HCT116 (cell line): Measurements from ENCODE around the gene PPP1R27. TPM values are rescaled to one million over a fixed set of nuclear protein-coding genes. Genes with fewer than 3 reads are reported as not detected.

Experiments
- ATAC-seq: fragments of 200-7000 bp; cut with Tn5 transposase; 2 replicates; pipeline ENCODE4 v1.9.1; 2020; ENCODE audit warnings: mild to moderate bottlenecking, moderate library complexity
- BruUV-seq: library from RNA; stranded (reverse); fragments of 400-500 nt; replicated peaks from 2 replicates; lab custom pipeline; 2021; lab: Mats Ljungman, UMichigan
- CTCF ChIA-PET: fragments of 300-600 bp; sonication (Branson Sonifier 250); formaldehyde crosslinking; loops from one replicate; lab custom pipeline; 2021; ENCODE audit warnings: antibody characterized with exemption; lab: Charles Lee
- POLR2A ChIA-PET: fragments of 300-600, 350-600 bp; sonication (Branson Sonifier 250); formaldehyde crosslinking; loops from one replicate; lab custom pipeline; 2021; ENCODE audit warnings: antibody characterized with exemption; lab: Charles Lee
- RAD21 ChIA-PET, 2 experiments: fragments of 300-600 bp; sonication (Branson Sonifier 250); formaldehyde crosslinking; loops; one replicate each; lab custom pipeline; 2023; ENCODE audit warnings: low total read pairs in 2 of 2; ENCODE audit not compliant: uncharacterized antibody in 2 of 2, unreplicated experiment in 2 of 2, low non-redundant PET in 1 of 2; lab: Charles Lee
- DNase-seq: peaks from one replicate; pipeline ENCODE4 v3.0.0-alpha.2; 2010; ENCODE audit warnings: low read depth, low spot score
- H2AFZ ChIP-seq: fragments of 200-600 bp; shearing (Covaris generic), sonication (generic); 2 replicates; pipeline ENCODE4 v1.6.1; 2017; ENCODE audit warnings: low read depth, mixed run types, mixed read lengths, antibody characterized with exemption, low read length; ENCODE audit not compliant: poor library complexity, severe bottlenecking
- H3K27ac ChIP-seq: 2 replicates; pipeline ENCODE4 v1.5.1; 2012; ENCODE audit warnings: low read depth, low read length
- H3K27me3 ChIP-seq: fragments of 200-600 bp; sonication (generic); 2 replicates; pipeline ENCODE4 v1.6.1; 2016; ENCODE audit warnings: mixed run types, low read length, mixed read lengths; ENCODE audit not compliant: insufficient read depth
- H3K36me3 ChIP-seq, 2 experiments: fragments of 200-500 bp in 1 of 2; fragments of 200-600 bp in 1 of 2; sonication (Bioruptor generic) in 1 of 2; sonication (generic) in 1 of 2; 2 replicates each; pipeline versions ENCODE4 v1.5.1 to v1.6.1; 2014 to 2016; ENCODE audit warnings: low read length in 2 of 2, inconsistent platforms in 1 of 2, mixed read lengths in 1 of 2, mixed run types in 1 of 2; ENCODE audit not compliant: insufficient read depth in 2 of 2, control insufficient read depth in 1 of 2
- H3K4me1 ChIP-seq, 2 experiments: fragments of 200-600 bp in 1 of 2; sonication (generic) in 1 of 2; 2 replicates each; pipeline versions ENCODE4 v1.5.1 to v1.6.1; 2012 to 2017; ENCODE audit warnings: low read length in 2 of 2, inconsistent platforms in 1 of 2, mild to moderate bottlenecking in 1 of 2, mixed read lengths in 1 of 2, mixed run types in 1 of 2, moderate library complexity in 1 of 2; ENCODE audit not compliant: insufficient read depth in 2 of 2, control insufficient read depth in 1 of 2
- H3K4me2 ChIP-seq: fragments of 200-600 bp; sonication (generic); 2 replicates; pipeline ENCODE4 v1.6.1; 2017; ENCODE audit warnings: mixed run types, low read length, mixed read lengths
- H3K4me3 ChIP-seq, 2 experiments: fragments of 200-600 bp in 1 of 2; sonication (generic) in 1 of 2; replicated peaks in 1 of 2; 2 replicates each; pipeline ENCODE4 v1.5.1; 2011 to 2016; ENCODE audit warnings: low read length in 2 of 2, control low read depth in 1 of 2, low read depth in 1 of 2, mild to moderate bottlenecking in 1 of 2, mixed read lengths in 1 of 2, mixed run types in 1 of 2
- H3K79me2 ChIP-seq: fragments of 200-600 bp; sonication (generic); 2 replicates; pipeline ENCODE4 v1.6.1; 2017; ENCODE audit warnings: mild to moderate bottlenecking, mixed run types, low read length, moderate library complexity, mixed read lengths; ENCODE audit not compliant: insufficient read depth
- H3K9ac ChIP-seq: fragments of 200-600 bp; sonication (generic); 2 replicates; pipeline ENCODE4 v1.6.1; 2016; ENCODE audit warnings: low read length, mixed read lengths
- H3K9me2 ChIP-seq: fragments of 200-600 bp; sonication (generic), shearing (Covaris generic); 2 replicates; pipeline ENCODE4 v1.6.1; 2017; ENCODE audit warnings: mixed run types, mild to moderate bottlenecking, moderate library complexity; ENCODE audit not compliant: insufficient read depth
- H3K9me3 ChIP-seq, 2 experiments: fragments of 200-500 bp in 1 of 2; fragments of 200-600 bp in 1 of 2; sonication (Bioruptor generic) in 1 of 2; sonication (generic) in 1 of 2; 2 replicates each; pipeline ENCODE4 v1.6.1; 2014 to 2017; ENCODE audit warnings: low read length in 2 of 2, mixed read lengths in 2 of 2, inconsistent platforms in 1 of 2, low read depth in 1 of 2, mild to moderate bottlenecking in 1 of 2, mixed run types in 1 of 2, moderate library complexity in 1 of 2; ENCODE audit not compliant: control insufficient read depth in 1 of 2, insufficient read depth in 1 of 2
- H4K20me1 ChIP-seq: fragments of 200-600 bp; sonication (generic), shearing (Covaris generic); 2 replicates; pipeline ENCODE4 v1.6.1; 2017; ENCODE audit warnings: mixed run types, mild to moderate bottlenecking, moderate library complexity; ENCODE audit not compliant: insufficient read depth
- CTCF ChIP-seq, 3 experiments: fragments of 200-600 bp in 1 of 3; sonication (generic) in 1 of 3; IDR thresholded peaks in 2 of 3; conservative IDR thresholded peaks in 1 of 3; 2 replicates each; pipeline ENCODE4 v1.5.1; 2012 to 2017; ENCODE audit warnings: low read depth in 2 of 3, low read length in 2 of 3, antibody characterized with exemption in 1 of 3, borderline replicate concordance in 1 of 3, control low read depth in 1 of 3, mild to moderate bottlenecking in 1 of 3, mixed read lengths in 1 of 3, mixed run types in 1 of 3, moderate library complexity in 1 of 3; ENCODE audit not compliant: insufficient read depth in 1 of 3
- FOSL1 ChIP-seq: IDR thresholded peaks from 2 replicates; pipeline ENCODE4 v1.6.1; 2012; ENCODE audit warnings: low read depth
- JUND ChIP-seq: IDR thresholded peaks from 2 replicates; pipeline ENCODE4 v1.6.1; 2012
- POLR2AphosphoS5 ChIP-seq: IDR thresholded peaks from 2 replicates; pipeline ENCODE4 v1.6.1; 2011; ENCODE audit warnings: mild to moderate bottlenecking, low read depth, low read length, moderate library complexity
- REST ChIP-seq: IDR thresholded peaks from 2 replicates; pipeline ENCODE4 v1.6.1; 2012; ENCODE audit warnings: low read depth
- SRF ChIP-seq: IDR thresholded peaks from 2 replicates; pipeline ENCODE4 v1.6.1; 2012; ENCODE audit warnings: low read depth
- TCF7L2 ChIP-seq: IDR thresholded peaks from 2 replicates; pipeline ENCODE4 v1.7.0; 2011; ENCODE audit warnings: borderline replicate concordance, inconsistent platforms; ENCODE audit not compliant: insufficient read depth, insufficient read length; ENCODE audit errors: extremely low read depth
- YY1 ChIP-seq: IDR thresholded peaks from 2 replicates; pipeline ENCODE4 v1.6.1; 2011; ENCODE audit warnings: low read length, low read depth, moderate library complexity, mild to moderate bottlenecking; ENCODE audit not compliant: insufficient replicate concordance; ENCODE audit errors: extremely low read depth
- intact Hi-C: fragments of 100-400 bp; cut with micrococcal nuclease; formaldehyde crosslinking; loops from 2 replicates; pipeline ENCODE4 v1.10.0; 2022
- total RNA-seq: library from RNA; stranded (reverse); gene quantifications from one replicate; pipeline ENCODE4 v1.2.1, GENCODE V29; 2021; ENCODE audit not compliant: unreplicated experiment

Gene PPP1R27
- total RNA-seq, 1 experiment from 2014 or later = not detected

- intact Hi-C loops = no loop called here
- BruUV-seq = no TSS peak
- H3K9me2 ChIP-seq = no peaks in the 10 kb centered on the region
- H3K27me3 ChIP-seq = no peaks in the 10 kb centered on the region
- peaks cover 4% of the 10 kb centered on the region for H4K20me1 ChIP-seq
- H3K9ac ChIP-seq = no peak overlapping the region
- no peak for ATAC-seq
- H3K4me2 ChIP-seq = no peak overlapping the region
- peaks cover 34% of the 10 kb centered on the region for H3K79me2 ChIP-seq
- POLR2A ChIA-PET = no interaction called here
- H3K27ac ChIP-seq = no peak overlapping the region
- TF ChIP-seq FOSL1 = no peak
- TF ChIP-seq CTCF (IDR thresholded peaks at IDR 0.05 in 2 of 3, conservative IDR thresholded peaks at IDR 0.05 in 1 of 3; ENCODE audit: borderline replicate concordance in 1 of 3, insufficient read depth in 1 of 3, low read depth in 2 of 3, low read length in 2 of 3) = no peak
- TF ChIP-seq SRF = no peak
- TF ChIP-seq REST = no peak
- no peak for TF ChIP-seq TCF7L2
- TF ChIP-seq JUND = no peak
- no peak for TF ChIP-seq POLR2AphosphoS5
- TF ChIP-seq YY1 = no peak
- no peak overlapping the region for H3K4me3 ChIP-seq
- H3K36me3 ChIP-seq = peaks cover 11 to 45% of the 10 kb centered on the region in 2 experiments
- CTCF ChIA-PET = interaction anchor here (0.6 kb wide), 1 partner anchor 33 kb away, joined by 5 read pairs; the partner anchor contains the start of gene PCYT2
- H3K4me1 ChIP-seq = peaks cover 5 to 18% of the 10 kb centered on the region in 2 experiments
- RAD21 ChIA-PET = no interaction called here
- DNase-seq = no peak
- no peaks in the 10 kb centered on the region for H3K9me3 ChIP-seq
- no peak overlapping the region for H2AFZ ChIP-seq
Measured at GRCh38 chr17:81877569-81877968, 42.7 kb upstream of the PPP1R27 start.
